SK-N-MC (cell line): ENCODE measurements around the gene DNHD1.

Experiments
- EZH2 ChIP-seq: fragments of 200-600 bp; sonication (generic); IDR thresholded peaks from one replicate; pipeline ENCODE4 v1.6.1; 2017; ENCODE audit warnings: antibody characterized with exemption
- FOXP2 ChIP-seq: optimal IDR thresholded peaks from 2 replicates; pipeline ENCODE3; 2011; ENCODE audit warnings: mild to moderate bottlenecking, moderate library complexity; ENCODE audit not compliant: insufficient read depth; ENCODE audit errors: extremely low read length, control extremely low read depth
- POLR2AphosphoS5 ChIP-seq: IDR thresholded peaks from 2 replicates; pipeline ENCODE4 v1.6.1; 2012; ENCODE audit warnings: mild to moderate bottlenecking, low read depth, low read length, borderline replicate concordance

GRCh38 chr11:6523253-6523652 lies 26.2 kb downstream of the DNHD1 start:
- TF ChIP-seq EZH2 (no peak), POLR2AphosphoS5 (no peak), FOXP2 (no peak)
